PC-3 (cell line): ENCODE data around the gene TBCC.

ENCODE experiments used
- EZH2 ChIP-seq: fragments of 300-600 bp; sonication (generic); IDR thresholded peaks from one replicate; pipeline ENCODE4 v1.6.1; 2017; ENCODE audit warnings: antibody characterized with exemption, mild to moderate bottlenecking, low read length; ENCODE audit not compliant: unreplicated experiment
- EZH2phosphoT487 ChIP-seq: fragments of 300-600 bp; sonication (generic); IDR thresholded peaks from 2 replicates; pipeline ENCODE4 v1.6.1; 2018; ENCODE audit warnings: mild to moderate bottlenecking, antibody characterized with exemption, low read length, borderline replicate concordance
- TF ChIP-seq, protein P1 (sequence below): fragments of 300-600 bp; sonication (generic); conservative IDR thresholded peaks from 2 replicates; pipeline ENCODE4 v1.5.1; 2017; ENCODE audit warnings: antibody characterized with exemption, low read depth, mild to moderate bottlenecking, low read length

DNA sequence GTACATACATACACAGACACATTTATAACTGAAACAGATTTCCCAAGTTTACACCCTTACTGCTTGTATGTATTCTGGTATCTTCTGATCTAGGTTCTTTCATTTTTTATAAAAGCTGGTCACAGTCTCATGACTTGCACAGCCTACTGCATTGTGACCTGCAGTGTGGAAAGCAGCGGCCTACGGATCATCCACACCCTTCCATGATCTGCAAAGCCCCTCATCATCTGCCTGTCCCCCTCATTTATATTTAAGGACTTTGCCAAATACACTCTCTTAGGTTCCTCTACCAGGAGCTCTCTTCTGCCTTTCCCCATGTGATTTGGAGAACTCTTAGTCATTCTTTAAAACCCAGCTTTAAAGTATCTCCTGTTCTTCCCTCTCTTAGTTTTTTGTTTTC, 23.9 kb upstream of the TBCC start:
- TF ChIP-seq, protein P1, sequence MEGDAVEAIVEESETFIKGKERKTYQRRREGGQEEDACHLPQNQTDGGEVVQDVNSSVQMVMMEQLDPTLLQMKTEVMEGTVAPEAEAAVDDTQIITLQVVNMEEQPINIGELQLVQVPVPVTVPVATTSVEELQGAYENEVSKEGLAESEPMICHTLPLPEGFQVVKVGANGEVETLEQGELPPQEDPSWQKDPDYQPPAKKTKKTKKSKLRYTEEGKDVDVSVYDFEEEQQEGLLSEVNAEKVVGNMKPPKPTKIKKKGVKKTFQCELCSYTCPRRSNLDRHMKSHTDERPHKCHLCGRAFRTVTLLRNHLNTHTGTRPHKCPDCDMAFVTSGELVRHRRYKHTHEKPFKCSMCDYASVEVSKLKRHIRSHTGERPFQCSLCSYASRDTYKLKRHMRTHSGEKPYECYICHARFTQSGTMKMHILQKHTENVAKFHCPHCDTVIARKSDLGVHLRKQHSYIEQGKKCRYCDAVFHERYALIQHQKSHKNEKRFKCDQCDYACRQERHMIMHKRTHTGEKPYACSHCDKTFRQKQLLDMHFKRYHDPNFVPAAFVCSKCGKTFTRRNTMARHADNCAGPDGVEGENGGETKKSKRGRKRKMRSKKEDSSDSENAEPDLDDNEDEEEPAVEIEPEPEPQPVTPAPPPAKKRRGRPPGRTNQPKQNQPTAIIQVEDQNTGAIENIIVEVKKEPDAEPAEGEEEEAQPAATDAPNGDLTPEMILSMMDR: no peak
- no peak for TF ChIP-seq EZH2phosphoT487
- TF ChIP-seq EZH2: no peak
